RWPE2 (cell line): ENCODE data around the gene TTC27.
"Not testable (repeated sequence)": the region's sequence is repeated elsewhere in the genome, so short reads cannot be mapped to it uniquely, and the experiment has no call there.

Experiments
- ATAC-seq: fragments of 200-7000 bp; cut with Tn5 transposase; 3 replicates; pipeline ENCODE4 v1.9.1; 2021; ENCODE audit warnings: low read depth
- DNase-seq: peaks from one replicate; pipeline ENCODE4 v3.0.0-alpha.2; 2020; ENCODE audit warnings: low spot score
- H3K27ac ChIP-seq: fragments of 450-650 bp; 2 replicates; pipeline ENCODE4 v1.5.1; 2017; ENCODE audit warnings: mild to moderate bottlenecking; ENCODE audit not compliant: poor library complexity, severe bottlenecking
- H3K27me3 ChIP-seq: fragments of 250-450 bp; sonication (Bioruptor Pico); 2 replicates; pipeline ENCODE4 v1.5.1; 2021; ENCODE audit warnings: mild to moderate bottlenecking, moderate library complexity; ENCODE audit not compliant: insufficient read depth, poor library complexity, severe bottlenecking
- H3K36me3 ChIP-seq: fragments of 250-450 bp; sonication (Bioruptor Pico); 2 replicates; pipeline ENCODE4 v1.5.1; 2020; ENCODE audit warnings: low read depth, mild to moderate bottlenecking, moderate library complexity
- H3K4me1 ChIP-seq: fragments of 250-450 bp; sonication (Bioruptor Pico); 2 replicates; pipeline ENCODE4 v1.5.1; 2021; ENCODE audit warnings: mild to moderate bottlenecking, moderate library complexity; ENCODE audit not compliant: insufficient read depth, poor library complexity, severe bottlenecking
- H3K4me3 ChIP-seq: fragments of 250-450 bp; sonication (Bioruptor Pico); 2 replicates; pipeline ENCODE4 v1.5.1; 2021; ENCODE audit warnings: mild to moderate bottlenecking, moderate library complexity; ENCODE audit not compliant: severe bottlenecking
- H3K9me3 ChIP-seq: fragments of 250-450 bp; sonication (Bioruptor Pico); 2 replicates; pipeline ENCODE4 v1.5.1; 2021; ENCODE audit warnings: mild to moderate bottlenecking, moderate library complexity; ENCODE audit not compliant: severe bottlenecking
- TF ChIP-seq, protein P1 (sequence below): fragments of 450-650 bp; IDR thresholded peaks from one replicate; pipeline ENCODE4 v1.5.1; 2017; ENCODE audit warnings: mild to moderate bottlenecking, moderate library complexity; ENCODE audit not compliant: poor library complexity, severe bottlenecking

TTC27 gene

DNA sequence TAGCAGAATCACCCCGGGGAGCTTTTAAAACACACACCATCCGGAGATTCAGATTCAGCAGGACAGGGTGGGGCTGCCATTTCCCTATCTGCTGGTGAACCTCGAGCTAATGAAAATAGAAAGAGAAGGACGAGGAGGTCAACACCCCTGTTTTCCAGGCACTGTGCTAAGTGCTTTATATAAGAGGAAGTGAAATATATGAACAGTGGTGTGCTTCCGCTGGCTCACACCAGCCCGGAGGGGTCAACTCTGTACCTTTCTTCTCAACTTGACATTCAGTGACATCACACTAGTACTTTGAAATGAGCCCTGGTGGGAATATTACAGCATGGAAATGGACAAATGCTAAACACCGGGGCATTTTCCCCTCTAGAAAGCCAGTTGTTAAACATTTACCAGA is 210.6 kb downstream of the TTC27 start:
- ATAC-seq (no peak), DNase-seq (no peak)
- Histone ChIP-seq H3K27ac (no peak overlapping the region), H3K27me3 (no peaks in the 10 kb centered on the region), H3K4me3 (no peak overlapping the region), H3K36me3 (no peaks in the 10 kb centered on the region), H3K9me3 (no peaks in the 10 kb centered on the region), H3K4me1 (no peaks in the 10 kb centered on the region)
- TF ChIP-seq, protein P1, sequence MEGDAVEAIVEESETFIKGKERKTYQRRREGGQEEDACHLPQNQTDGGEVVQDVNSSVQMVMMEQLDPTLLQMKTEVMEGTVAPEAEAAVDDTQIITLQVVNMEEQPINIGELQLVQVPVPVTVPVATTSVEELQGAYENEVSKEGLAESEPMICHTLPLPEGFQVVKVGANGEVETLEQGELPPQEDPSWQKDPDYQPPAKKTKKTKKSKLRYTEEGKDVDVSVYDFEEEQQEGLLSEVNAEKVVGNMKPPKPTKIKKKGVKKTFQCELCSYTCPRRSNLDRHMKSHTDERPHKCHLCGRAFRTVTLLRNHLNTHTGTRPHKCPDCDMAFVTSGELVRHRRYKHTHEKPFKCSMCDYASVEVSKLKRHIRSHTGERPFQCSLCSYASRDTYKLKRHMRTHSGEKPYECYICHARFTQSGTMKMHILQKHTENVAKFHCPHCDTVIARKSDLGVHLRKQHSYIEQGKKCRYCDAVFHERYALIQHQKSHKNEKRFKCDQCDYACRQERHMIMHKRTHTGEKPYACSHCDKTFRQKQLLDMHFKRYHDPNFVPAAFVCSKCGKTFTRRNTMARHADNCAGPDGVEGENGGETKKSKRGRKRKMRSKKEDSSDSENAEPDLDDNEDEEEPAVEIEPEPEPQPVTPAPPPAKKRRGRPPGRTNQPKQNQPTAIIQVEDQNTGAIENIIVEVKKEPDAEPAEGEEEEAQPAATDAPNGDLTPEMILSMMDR = no peak

GRCh38 chr2:32838949-32839348 is 211.1 kb downstream of the TTC27 start:
- ATAC-seq (no peak), DNase-seq (no peak)
- TF ChIP-seq, protein P1 = no peak
- Histone ChIP-seq H3K9me3 (no peaks in the 10 kb centered on the region), H3K4me1 (no peaks in the 10 kb centered on the region), H3K4me3 (no peak overlapping the region), H3K36me3 (no peaks in the 10 kb centered on the region), H3K27ac (no peak overlapping the region), H3K27me3 (no peaks in the 10 kb centered on the region)

- ATAC-seq = no peak
Measured at GRCh38 chr2:32841931-32842898, 214.4 kb downstream of the TTC27 start.

DNA sequence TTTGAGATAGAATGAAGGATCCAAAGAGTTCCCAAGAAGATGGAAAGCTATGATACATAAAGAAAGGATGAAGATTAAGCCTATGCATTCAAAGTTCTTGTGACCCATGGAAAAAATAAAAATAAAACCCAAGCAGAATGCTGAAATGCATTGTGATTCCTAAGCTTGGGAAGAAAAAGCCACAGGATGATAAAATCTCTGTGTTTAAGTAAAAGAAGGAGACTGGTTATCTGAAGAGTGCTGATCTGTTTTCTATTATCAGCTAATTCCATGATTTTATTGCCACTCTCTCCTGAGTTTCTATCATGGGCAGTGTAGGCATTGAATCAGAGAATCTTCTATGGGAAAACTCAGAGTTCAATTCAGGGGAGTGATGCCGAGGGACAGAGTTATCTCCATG is 215.8 kb downstream of the TTC27 start:
- TF ChIP-seq, protein P1 = no peak
- Histone ChIP-seq H3K27ac (no peak overlapping the region), H3K4me1 (no peaks in the 10 kb centered on the region), H3K9me3 (peaks cover 2% of the 10 kb centered on the region), H3K4me3 (no peak overlapping the region), H3K27me3 (no peaks in the 10 kb centered on the region), H3K36me3 (no peaks in the 10 kb centered on the region)
- ATAC-seq (no peak), DNase-seq (no peak)

More at GRCh38 chr2:32841931-32842898, 214.4 kb downstream of the TTC27 start:
- Histone ChIP-seq H3K9me3 (peaks cover 2% of the 10 kb centered on the region), H3K36me3 (no peaks in the 10 kb centered on the region), H3K4me1 (no peaks in the 10 kb centered on the region), H3K4me3 (no peak overlapping the region), H3K27ac (no peak overlapping the region), H3K27me3 (no peaks in the 10 kb centered on the region)
- DNase-seq = no peak
- TF ChIP-seq, protein P1 = no peak

DNA sequence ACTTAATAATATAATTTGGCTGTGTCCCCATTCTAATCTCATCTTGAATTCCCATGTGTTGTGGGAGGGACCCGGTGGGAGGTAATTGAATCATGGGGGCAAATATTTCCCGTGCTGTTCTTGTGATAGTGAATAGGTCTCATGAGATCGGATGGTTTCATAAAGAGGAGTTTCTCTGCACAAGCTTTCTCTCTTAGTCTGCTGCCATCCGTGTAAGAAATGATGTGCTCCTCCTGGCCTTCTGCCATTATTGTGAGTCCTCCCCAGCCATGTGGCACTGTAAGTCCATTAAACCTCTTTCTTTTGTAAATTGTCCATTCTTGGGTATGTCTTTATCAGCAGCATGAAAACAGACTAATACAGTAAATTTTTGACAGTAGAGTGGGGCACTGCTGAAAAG is 216.4 kb downstream of the TTC27 start:
- DNase-seq (no peak), ATAC-seq (no peak)
- Histone ChIP-seq H3K9me3 (peaks cover 2% of the 10 kb centered on the region), H3K4me3 (no peak overlapping the region), H3K36me3 (no peaks in the 10 kb centered on the region), H3K4me1 (no peaks in the 10 kb centered on the region), H3K27ac (no peak overlapping the region), H3K27me3 (no peaks in the 10 kb centered on the region)
- TF ChIP-seq, protein P1 = no peak

- not testable (repeated sequence) for H3K9me3 ChIP-seq, H3K4me1 ChIP-seq, ATAC-seq, H3K4me3 ChIP-seq, H3K36me3 ChIP-seq, H3K27ac ChIP-seq, DNase-seq, H3K27me3 ChIP-seq
Measured at GRCh38 chr2:32846274-32846673, 218.4 kb downstream of the TTC27 start.
